NCI-H82 treated with DMSO at 0.1 percent for 48 hours (cell line): ENCODE data around the gene SHC4.
"Not testable (repeated sequence)": the region's sequence is repeated elsewhere in the genome, so short reads cannot be mapped to it uniquely, and the experiment has no call there.

Source experiments
- DNase-seq: peaks from one replicate; lab custom pipeline; 2025; ENCODE audit not compliant: unreplicated experiment; lab: John Stamatoyannopoulos, UW

SHC4 gene

GRCh38 chr15:48970926-48971325 is 7.2 kb upstream of the SHC4 start:
- DNase-seq: not testable (repeated sequence)

GRCh38 chr15:48968066-48968465 is 4.3 kb upstream of the SHC4 start:
- DNase-seq: no peak

GRCh38 chr15:48967336-48967735 is 3.6 kb upstream of the SHC4 start:
- no peak for DNase-seq

- no peak for DNase-seq
These were observed 3.0 kb upstream of the SHC4 start for GRCh38 chr15:48966595-48967301.

GRCh38 chr15:48965972-48966371 is 2.3 kb upstream of the SHC4 start:
- DNase-seq: peak; percentile 11

GRCh38 chr15:48964898-48965297 is 1.2 kb upstream of the SHC4 start:
- DNase-seq: no peak

- DNase-seq: no peak
These were observed 826 bp downstream of the SHC4 start for GRCh38 chr15:48962662-48963523.

GRCh38 chr15:48955967-48956366 is 7.8 kb downstream of the SHC4 start:
- no peak for DNase-seq

- DNase-seq: no peak
These were observed 8.3 kb downstream of the SHC4 start for GRCh38 chr15:48955370-48955769.

- DNase-seq: no peak
These were observed 9.2 kb downstream of the SHC4 start for GRCh38 chr15:48954538-48954937.

- DNase-seq: no peak
These were observed 16.9 kb downstream of the SHC4 start for GRCh38 chr15:48946840-48947187.

- no peak for DNase-seq
These were observed 17.5 kb downstream of the SHC4 start for GRCh38 chr15:48946074-48946839.

- no peak for DNase-seq
These were observed 18.3 kb downstream of the SHC4 start for GRCh38 chr15:48945386-48945785.

- no peak for DNase-seq
These were observed 21.8 kb downstream of the SHC4 start for GRCh38 chr15:48941904-48942303.

GRCh38 chr15:48940508-48940907 is 23.2 kb downstream of the SHC4 start:
- DNase-seq: no peak

GRCh38 chr15:48939648-48940047 is 24.1 kb downstream of the SHC4 start:
- DNase-seq: no peak

GRCh38 chr15:48937886-48938285 is 25.8 kb downstream of the SHC4 start:
- no peak for DNase-seq

GRCh38 chr15:48936666-48937065 is 27.1 kb downstream of the SHC4 start:
- DNase-seq: no peak

GRCh38 chr15:48935236-48935635 is 28.5 kb downstream of the SHC4 start:
- no peak for DNase-seq

GRCh38 chr15:48930735-48931134 is 33.0 kb downstream of the SHC4 start:
- DNase-seq: no peak

GRCh38 chr15:48929661-48930060 is 34.1 kb downstream of the SHC4 start:
- DNase-seq: no peak
